NCI-H2227 (cell line): Measurements from ENCODE around the gene CDC42EP5.
"Not testable (repeated sequence)": the region's sequence is repeated elsewhere in the genome, so short reads cannot be mapped to it uniquely, and the experiment has no call there.

Source experiments
- DNase-seq: peaks from one replicate; lab custom pipeline; 2025; ENCODE audit not compliant: unreplicated experiment; lab: John Stamatoyannopoulos, UW

The CDC42EP5 gene

DNA sequence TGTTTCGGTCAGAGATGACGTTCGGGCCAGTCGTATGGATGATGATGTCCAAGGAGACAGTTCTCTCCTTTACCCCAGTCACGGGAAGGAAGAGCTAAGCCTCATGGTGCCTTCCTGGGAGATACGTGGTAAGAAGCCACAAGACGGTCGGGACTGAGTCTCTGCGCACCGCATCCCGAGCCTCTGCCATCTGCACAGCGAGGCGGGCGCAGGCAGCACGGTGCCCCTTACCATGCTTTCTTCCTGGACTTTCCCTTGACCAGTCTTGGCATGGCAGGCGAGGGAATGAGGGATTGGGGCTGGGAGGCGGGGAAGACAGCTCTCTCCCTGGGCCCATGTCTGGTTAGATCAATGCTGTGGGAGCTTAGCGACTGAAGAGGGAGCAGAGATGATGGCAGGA, 19.5 kb upstream of the CDC42EP5 start:
- no peak for DNase-seq

DNA sequence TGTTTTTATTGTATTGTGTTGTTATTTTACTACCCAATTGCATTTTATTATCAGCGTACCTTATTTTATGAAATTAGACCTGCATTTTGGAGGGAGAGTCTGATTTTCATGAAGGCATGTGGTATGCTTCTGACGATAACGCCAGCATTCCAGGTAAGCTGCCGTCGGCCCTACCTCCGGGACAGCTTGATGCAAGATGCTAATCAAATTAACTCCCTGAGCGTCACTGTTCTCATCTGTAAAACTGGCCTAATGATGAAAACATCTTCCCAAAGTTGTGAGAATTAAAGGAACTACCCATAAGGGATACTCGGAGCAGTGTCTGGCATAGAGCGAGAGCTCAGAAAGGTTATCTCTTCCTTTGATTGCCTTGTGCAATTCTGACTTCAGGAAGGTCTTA, 16.7 kb upstream of the CDC42EP5 start:
- no peak for DNase-seq

DNA sequence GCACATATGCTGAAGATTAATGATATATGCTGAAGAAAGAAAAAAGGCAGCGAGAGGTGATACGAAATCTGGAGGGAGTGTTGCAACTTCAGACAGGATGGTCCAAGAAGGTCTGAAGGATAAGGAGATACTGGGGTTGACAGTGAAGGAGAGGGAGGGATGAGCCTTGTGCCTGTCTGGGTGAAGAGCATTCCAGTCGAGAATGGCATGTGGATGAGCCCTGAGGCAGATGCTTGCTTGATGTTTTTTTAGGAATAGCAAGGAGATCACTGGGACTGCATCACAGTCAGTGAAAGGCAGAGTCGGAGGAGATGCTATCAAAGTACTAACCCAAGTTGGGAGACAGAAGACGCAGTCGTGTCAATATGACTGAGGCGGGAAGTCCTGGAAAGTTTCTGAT, 16.2 kb upstream of the CDC42EP5 start:
- no peak for DNase-seq

DNA sequence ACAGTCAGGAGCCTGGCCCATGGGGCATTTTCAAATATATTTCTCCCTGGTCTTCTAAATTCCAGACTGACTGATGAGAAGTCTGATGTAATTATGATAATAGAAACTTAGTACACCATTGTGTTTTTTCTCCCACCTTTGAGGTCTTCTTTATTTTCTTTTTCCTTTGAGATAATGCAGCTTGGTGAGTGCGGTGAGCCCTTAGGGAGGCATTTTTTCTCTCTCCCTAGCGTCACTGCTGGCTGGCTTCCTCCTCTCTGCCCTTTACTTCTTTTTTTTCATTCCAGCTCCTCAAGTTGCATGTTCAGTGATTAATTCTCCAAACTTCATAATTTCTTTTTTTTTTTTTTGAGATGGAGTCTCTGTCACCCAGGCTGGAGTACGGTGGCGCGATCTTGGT, 12.8 kb upstream of the CDC42EP5 start:
- DNase-seq = no peak

DNA sequence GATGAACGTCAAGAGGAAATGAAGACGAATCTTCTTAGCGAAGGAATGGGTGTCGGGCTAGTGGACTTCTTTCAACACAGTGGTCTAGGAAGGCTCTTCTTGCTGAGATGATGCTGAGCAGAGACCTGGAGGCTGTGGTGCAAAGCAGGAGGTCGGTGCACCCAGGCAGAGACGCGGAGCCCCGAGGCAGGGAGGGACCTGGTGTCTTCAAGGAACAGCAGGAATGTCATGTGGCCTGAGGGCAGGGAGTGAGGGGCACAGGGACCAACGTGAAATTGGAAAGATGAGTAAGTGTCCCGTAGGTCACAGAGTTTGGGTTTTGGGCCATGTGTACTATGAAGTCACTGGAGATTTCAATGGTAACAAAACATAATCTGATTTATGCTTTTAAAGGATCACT, 11.4 kb upstream of the CDC42EP5 start:
- no peak for DNase-seq

DNA sequence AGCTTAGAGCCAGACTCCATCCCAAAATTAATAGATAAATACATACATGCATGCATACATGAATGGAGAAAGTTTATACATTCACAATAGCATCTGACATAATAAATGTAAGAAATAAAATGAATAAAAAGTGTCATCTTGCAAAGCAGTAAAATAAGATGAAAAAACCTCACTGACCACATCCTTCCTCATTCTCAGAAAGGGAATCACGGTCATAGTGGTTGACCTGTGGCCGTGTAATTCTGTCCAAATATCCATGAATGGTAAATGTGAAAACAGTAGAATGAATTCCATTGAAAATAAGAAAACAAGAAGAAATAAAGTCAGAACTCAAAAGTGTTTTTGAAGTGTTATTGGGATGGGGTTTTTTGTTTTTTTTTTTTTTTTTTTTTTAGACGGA, 9.8 kb upstream of the CDC42EP5 start:
- DNase-seq = no peak

DNA sequence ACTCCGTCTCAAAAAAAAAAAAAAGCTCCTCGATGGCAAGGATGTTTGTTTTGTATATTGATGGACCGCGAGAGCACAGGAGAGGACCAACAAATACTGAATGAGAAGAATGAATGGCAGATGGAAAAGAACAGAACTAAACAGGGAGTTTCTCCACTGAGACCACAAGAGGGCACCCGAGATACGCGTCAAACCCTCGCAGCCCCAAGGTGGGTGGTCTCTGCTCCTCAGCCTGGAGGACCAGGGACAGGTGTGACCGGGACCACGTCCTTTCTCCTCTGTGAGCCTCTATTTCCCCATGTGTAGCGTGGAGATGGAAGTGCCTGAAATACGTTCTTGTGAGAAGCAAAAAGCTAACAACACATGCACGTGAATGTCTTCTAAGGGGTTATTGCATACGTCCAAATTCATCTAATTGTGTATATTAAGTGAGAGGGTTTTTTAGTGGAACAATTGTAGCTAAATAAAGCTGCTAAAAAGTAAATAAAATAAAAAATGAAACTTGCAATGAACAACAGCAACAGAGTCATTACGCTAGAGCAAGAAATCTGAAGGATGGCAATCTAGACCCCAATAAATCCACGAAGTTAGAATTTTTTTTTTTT, 8.3 kb upstream of the CDC42EP5 start:
- peak; percentile 88 for DNase-seq

DNA sequence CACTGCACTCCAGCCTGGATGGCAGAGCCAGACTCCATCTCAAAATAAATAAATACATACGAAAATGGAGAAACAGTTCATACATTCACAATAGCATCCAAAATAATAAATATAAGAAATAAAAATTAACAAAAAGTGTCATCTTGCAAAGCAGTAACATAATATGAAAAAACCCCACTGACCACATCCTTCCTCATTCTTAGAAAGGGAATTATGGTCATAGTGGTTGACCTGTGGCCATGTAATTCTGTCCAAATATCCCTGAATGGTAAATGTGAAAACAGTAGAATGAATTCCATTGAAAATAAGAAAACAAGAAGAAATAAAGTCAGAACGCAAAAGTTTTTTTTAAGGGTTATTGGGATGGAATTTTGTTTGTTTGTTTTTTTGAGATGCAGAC, 7.0 kb upstream of the CDC42EP5 start:
- DNase-seq = no peak

DNA sequence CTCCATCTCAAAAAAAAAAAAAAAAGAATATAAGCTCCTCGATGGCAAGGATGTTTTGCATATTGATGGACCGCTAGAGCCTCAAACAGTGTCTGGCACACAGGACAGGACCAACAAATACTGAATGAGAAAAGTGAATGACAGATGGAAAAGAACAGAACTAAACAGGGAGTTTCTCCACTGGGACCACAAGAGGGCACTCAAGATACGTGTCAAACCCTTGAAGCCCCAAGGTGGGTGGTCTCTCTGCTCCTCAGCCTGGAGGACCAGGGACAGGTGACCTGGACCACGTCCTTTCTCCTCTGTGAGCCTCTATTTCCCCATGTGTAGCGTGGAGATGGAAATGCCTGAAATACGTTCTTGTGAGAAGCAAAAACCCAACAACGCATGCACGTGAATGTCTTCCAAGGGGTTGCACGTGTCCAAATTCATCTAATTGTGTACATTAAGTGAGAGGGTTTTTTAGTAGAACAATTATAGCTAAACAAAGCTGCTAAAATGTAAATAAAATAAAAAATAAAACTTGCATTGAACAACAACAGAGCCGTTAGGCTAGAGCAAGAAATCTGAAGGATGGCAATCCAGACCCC, 5.7 kb upstream of the CDC42EP5 start:
- peak; percentile 82 for DNase-seq

DNA sequence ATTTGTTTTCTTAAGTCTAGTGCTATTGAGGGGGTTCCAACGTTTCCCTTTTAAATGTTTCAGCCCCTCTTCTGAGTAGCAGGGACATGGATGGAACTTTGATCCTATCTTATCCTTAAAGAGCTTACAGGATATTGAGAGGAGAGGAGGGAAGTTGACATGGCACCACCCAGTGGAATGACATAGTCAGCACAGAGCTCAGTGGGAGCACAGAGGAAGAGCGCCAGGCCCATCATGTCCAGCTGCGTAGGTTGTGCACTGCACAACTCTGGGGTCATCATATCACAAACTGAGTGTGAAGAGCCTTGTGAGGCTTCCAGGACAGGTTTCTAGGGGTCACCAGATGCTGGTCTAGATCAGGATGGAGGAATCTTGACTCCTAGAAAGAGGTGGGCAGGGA, 4.6 kb upstream of the CDC42EP5 start:
- DNase-seq = no peak

DNA sequence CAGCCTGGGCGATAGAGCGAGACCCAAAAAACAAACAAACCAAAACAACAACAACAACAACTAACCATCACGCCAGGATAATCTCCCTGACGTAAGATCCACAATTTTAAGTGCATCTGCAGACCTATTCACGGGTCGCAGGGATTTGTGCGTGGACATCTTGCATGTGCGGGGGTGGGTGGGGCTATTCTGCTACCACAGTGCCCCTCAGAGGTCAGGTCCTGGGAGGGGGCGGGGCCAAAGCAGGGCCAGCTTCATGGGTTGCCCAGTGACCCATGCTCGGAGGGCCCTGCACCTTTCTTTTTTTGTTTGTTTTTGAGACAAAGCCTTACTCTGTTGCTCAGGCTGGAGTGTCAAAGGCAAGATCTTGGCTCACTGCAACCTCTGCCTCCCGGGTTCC, 2.6 kb upstream of the CDC42EP5 start:
- no peak for DNase-seq

DNA sequence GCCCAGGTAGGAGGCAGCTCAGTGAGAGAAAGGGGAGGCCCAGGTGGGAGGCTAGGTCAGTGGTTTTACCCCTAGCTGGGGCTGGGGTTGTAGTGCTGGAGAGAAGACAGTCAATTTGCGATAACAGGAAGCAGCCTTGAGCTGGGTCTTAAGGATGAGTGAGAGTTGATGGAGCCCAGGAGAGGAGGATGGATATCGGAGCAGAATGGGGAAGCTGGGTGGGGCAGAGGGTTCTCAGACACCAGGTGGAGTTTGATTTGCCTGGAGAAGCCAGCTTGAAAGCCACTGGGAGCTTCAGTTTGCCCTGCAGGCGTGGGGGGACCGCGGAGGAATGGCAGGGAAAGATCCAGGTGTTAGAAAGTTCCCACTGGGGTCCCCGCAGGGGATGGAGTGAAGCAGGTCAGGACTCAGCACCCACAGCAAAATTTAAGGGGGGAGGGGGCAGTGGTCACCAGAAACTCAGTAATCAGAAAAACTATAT, 836 bp upstream of the CDC42EP5 start:
- no peak for DNase-seq

DNA sequence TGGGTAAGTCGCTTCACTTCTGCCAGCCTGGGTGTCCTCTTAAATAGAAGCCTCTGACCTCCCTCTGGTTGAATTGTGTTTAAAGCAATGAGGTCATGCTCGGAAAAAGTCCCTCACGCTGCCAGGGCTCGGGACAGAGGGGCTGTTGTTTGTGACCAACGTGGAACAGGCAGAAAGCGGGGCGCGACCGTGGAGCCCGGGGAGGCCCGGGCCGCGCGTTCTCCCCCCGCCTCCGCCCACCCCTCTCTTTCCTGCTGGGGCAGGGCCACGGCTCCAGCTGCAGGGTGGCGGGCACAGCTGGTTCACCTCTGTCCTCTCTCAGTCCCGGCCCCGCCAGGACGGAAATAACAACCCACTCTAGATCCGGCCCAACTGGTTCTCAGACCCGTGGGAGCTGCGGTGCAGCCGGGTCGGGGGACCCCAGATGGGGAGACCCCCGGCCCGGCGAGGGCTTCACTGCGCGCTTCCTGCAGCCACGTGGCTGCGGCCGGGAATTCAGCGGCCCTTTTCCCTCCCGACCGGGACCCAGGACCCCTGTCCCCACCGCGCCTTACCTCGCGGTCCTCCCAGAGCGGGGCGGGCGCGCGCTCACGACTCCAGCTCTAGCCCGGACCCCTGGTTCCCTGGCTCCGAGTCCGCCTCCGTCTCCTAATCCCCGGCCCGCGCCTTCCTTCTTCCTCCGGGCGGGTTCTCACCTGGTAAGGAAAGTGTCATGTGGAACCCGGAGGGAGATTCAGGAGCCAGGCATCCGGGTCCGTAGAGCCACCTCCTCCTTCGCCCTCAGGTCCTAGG, 1.9 kb downstream of the CDC42EP5 start:
- no peak for DNase-seq

DNA sequence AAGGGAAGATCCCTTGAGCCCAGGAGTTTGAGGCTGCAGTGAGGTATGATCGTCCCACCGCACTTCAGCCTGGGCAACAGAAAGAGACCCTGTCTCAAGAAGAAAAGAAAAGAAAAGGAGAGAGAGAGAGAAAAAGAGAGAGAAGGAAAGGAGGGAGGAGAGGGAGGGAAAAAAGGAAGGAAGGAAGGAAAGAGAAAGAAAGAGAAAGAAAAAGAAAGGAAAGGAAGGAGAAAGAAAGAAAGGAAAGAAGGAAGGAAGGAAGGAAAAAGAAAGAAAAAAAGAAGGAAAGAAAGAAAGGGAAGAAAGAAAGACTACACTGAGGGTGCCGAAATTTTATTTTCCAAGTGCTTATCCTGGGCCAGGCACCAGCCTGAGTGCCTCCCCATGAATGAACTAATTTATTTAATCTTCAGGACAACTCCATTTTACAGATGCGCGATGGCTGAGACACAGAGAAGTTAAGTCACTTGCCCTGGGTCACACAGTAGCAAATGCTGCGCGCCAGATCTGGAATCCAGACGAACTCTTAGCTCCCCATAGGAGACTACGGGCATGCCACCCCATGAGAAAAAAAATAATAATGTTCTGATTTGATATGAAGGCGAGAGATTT, 2.7 kb downstream of the CDC42EP5 start:
- no peak for DNase-seq

DNA sequence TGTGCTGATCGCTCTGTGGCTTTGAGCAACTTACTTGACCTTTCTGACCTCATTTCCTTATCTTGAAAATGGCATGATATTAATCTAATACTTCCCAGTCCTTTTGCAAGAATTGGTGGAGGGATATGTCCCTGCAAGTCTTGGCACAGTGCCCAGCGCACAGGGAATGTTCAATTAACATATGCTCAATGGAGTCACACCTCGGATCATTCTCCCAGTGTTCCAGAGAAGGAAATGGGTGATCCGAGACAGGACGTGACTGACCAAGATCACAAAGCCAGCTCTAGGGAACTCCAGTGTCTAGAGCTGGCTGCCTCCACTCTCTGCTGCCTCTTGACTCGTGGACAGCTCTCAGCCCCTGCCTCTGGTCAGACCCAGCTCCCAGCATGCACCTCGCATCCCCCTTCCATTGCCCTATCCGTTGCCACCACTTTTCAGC, 3.6 kb downstream of the CDC42EP5 start:
- DNase-seq = peak; percentile 62

DNA sequence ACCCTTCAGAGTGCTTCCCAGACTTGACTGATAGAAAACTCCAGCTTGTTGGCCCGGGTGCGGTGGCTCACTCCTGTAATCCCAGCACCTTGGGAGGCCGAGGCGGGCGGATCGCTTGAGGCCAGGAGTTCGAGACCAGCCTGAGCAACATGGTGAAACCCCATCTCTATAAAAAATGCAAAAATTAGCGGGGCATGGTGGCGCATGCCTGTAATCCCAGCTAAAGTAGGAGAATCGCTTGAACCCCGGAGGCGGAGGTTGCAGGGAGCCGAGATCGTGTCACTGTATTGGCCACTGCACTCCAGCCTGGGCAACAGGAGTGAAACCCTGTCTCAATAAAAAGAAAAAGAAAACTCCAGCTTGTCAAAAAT, 7.0 kb downstream of the CDC42EP5 start:
- DNase-seq = not testable (repeated sequence)

DNA sequence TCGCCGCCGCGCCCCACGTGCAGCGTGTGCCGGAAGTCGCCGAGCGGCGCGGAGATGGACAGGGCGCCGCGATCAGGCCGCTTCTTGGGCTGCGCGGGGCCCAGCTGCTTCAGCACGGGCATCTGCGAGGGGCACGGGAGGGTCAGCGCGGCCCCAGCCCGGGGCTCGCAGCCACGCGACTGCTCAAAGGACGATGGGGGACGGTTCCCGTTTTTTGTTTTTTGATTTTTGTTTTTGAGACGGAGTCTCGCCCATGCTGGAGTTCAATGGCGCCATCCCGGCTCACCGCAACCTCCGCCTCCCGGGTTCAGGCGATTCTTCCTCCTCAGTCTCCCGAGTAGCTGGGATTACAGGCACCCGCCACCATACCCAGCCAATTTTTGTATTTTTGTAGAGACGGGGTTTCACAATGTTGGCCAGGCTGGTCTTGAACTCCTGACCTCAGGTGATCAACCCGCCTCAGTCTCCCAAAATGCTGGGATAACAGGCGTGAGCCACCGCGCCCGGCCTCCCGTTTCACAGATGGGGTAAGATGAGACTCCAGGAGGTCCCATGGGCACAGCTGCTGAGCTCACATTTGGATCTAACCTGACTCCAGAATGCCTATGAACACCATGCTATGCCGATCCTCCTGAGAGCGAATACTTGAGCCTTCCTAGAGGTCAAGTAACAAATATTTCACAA, 7.5 kb downstream of the CDC42EP5 start:
- DNase-seq = peak; percentile 71

DNA sequence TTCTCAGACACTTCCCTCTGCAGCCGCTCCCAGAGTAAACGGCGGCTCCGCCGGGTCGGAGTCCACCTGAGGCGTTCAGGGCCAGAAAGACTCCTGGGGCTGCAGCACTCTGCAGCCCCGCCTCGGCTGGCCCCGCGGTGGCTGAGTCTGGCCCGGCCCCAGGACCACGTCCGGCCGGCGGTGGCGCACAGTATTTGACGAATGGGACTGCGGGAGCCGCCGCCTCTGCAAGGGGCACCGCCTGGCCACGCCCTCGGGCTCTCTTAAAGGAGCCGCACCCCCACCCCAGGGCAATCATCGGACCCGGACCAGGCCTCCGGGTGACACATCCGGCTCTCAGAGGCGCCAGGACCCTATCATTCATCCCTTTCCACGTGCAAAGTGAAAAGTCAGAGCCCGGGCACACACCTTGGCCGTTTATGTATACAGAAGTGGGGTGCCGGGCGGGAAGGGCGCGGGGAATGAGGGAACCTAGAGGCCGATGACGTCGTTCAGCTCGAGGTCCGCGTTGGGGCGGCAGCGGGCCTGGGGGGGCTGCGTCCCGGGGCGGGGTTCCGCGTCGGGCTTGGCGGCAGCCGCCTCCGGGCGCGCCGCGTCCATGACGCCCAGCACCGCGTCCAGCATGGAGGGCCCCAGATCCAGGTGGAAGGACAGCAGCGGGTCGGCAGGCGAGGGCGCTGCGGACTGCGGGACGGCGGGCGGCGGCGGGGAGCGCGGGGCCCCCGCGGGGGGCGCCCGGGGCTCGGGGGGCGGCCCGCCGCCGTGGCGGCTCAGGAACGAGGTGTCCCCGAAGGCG, 8.3 kb downstream of the CDC42EP5 start:
- peak; percentile 96 for DNase-seq

DNA sequence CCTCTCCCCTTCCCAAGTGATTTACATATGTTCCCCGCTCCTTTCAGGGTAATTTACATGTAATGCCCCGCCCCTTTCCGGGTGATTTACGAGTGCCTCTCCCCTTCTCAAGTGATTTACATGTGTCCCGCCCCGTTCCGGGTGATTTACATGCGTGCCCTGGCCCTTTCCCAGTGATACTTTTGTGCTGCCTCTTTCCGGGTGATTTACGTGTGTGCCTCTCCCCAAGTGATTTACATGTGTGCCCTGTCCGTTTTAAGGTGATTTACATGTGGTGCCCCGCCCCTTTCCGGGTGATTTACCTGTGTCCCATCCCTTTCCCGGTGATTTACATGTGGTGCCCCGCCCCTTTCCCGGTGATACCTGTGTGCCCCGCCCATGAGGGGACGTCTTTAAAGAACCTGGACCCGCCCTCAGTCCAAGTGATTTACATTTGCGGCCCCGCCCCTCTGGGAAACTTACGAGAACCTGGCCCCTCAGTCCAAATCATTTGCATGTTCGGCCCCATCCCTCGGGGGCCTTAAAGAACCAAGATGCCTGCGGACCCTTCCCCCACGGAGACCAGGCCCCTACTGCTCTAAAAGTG, 9.0 kb downstream of the CDC42EP5 start:
- DNase-seq = peak; percentile 96

DNA sequence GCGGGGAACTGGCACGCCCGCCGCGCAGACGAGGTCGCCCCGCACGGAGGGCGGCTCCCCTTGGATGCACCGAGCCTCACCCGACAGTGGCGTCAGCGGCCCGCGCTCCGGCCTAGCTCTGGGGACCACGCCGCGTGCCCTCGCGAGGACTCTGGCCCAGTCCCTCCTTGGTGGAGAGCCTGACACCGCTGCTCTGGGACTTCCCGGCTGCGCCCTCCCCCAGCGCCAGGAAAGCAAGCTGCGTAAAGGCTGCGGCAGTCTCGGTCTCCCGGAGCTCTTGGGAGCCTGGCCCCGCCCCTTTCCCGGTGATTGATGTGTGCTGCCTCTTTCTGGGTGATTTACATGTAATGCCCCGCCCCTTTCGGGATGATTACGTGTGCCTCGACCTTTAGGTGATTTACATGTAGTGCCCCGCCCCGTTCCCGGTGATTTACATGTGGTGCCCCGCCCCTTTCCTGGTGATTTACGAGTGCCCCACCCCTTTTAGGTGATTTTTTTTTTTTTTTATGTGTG, 9.5 kb downstream of the CDC42EP5 start, which contains the start of gene LENG9:
Gene LENG9 (minus strand): TSS at position 248 of the 513 bp plus-strand sequence. CDS start 252 bp downstream, outside the sequence.
- DNase-seq = peak; percentile 89
